GM12878 (cell line): Measurements from ENCODE around the gene ADAMTSL1. TPM values are rescaled to one million over a fixed set of nuclear protein-coding genes. Genes with fewer than 3 reads are reported as not detected.

ENCODE experiments used
- ATAC-seq: fragments of 200-7000 bp; cut with Tn5 transposase; 3 replicates; pipeline ENCODE4 v1.9.1; 2020; ENCODE audit warnings: mild to moderate bottlenecking, moderate library complexity
- BruUV-seq: library from RNA; stranded (reverse); fragments of 400-500 nt; replicated peaks from 2 replicates; lab custom pipeline; 2021; lab: Mats Ljungman, UMichigan
- CTCF ChIA-PET: fragments of 300-600 bp; sonication (Branson Sonifier 250); formaldehyde crosslinking; extraction: SDS; loops from one replicate; lab custom pipeline; 2021; ENCODE audit warnings: inconsistent platforms; lab: Yijun Ruan, JAX
- POLR2A ChIA-PET: fragments of 350-600 bp; formaldehyde crosslinking; extraction: SDS; loops from one replicate; lab custom pipeline; 2021; ENCODE audit warnings: inconsistent platforms; lab: Charles Lee
- RAD21 ChIA-PET: fragments of 300-600 bp; sonication (Branson Sonifier 250); formaldehyde crosslinking; loops from one replicate; lab custom pipeline; 2023; ENCODE audit warnings: antibody characterized with exemption; ENCODE audit not compliant: unreplicated experiment; lab: Charles Lee
- SMC1A ChIA-PET: fragments of 300-600 bp; sonication (Branson Sonifier 250); formaldehyde crosslinking; loops from one replicate; lab custom pipeline; 2023; ENCODE audit not compliant: unreplicated experiment, uncharacterized antibody; lab: Charles Lee
- DNase-seq: peaks from one replicate; pipeline ENCODE4 v3.0.0-alpha.2; 2011; ENCODE audit warnings: low read depth, low spot score
- FAIRE-seq: peaks from 3 replicates; lab custom pipeline; 2011; peaks lifted over from hg19 to GRCh38; lab: Jason Lieb, UNC
- H2AFZ ChIP-seq: 2 replicates; pipeline ENCODE4 v1.6.0; 2011; ENCODE audit warnings: low read depth, low read length, control low read depth; ENCODE audit not compliant: control insufficient read depth
- H3K27ac ChIP-seq: 2 replicates; pipeline ENCODE4 v1.5.1; 2011; ENCODE audit warnings: control low read depth; ENCODE audit not compliant: control insufficient read depth, insufficient read depth
- H3K27me3 ChIP-seq, 2 experiments: replicated peaks in 1 of 2; 2 replicates each; pipeline versions ENCODE4 v1.6.0 to v1.6.1; 2011; ENCODE audit warnings: low read length in 1 of 2; ENCODE audit not compliant: control insufficient read depth in 2 of 2, insufficient read depth in 2 of 2
- H3K36me3 ChIP-seq, 2 experiments: 2 replicates each; pipeline ENCODE4 v1.5.1; 2011; ENCODE audit warnings: low read length in 1 of 2; ENCODE audit not compliant: control insufficient read depth in 2 of 2, insufficient read depth in 2 of 2
- H3K4me1 ChIP-seq: 2 replicates; pipeline ENCODE4 v1.6.1; 2011; ENCODE audit warnings: mild to moderate bottlenecking, low read length, moderate library complexity, mixed read lengths; ENCODE audit not compliant: control insufficient read depth, insufficient read depth
- H3K4me2 ChIP-seq: 2 replicates; pipeline ENCODE4 v1.6.0; 2011; ENCODE audit warnings: control low read depth; ENCODE audit not compliant: control insufficient read depth, insufficient read depth
- H3K4me3 ChIP-seq: fragments of 200-600 bp; sonication (generic); 2 replicates; pipeline ENCODE4 v1.5.1; 2016
- H3K79me2 ChIP-seq: 2 replicates; pipeline ENCODE4 v1.6.0; 2011; ENCODE audit warnings: low read length; ENCODE audit not compliant: control insufficient read depth, insufficient read depth
- H3K9ac ChIP-seq: 2 replicates; pipeline ENCODE4 v1.8.0; 2011; ENCODE audit warnings: low read length, control low read depth, mixed read lengths; ENCODE audit not compliant: control insufficient read depth, insufficient read depth
- H3K9me3 ChIP-seq: replicated peaks from 3 replicates; pipeline ENCODE4 v1.5.1; 2011; ENCODE audit warnings: mild to moderate bottlenecking, low read length; ENCODE audit not compliant: control insufficient read depth, insufficient read depth
- H4K20me1 ChIP-seq: 2 replicates; pipeline ENCODE4 v1.6.0; 2011; ENCODE audit not compliant: control insufficient read depth, insufficient read depth
- CHD4 ChIP-seq: fragments of 200-600 bp; sonication (generic); IDR thresholded peaks from 2 replicates; pipeline ENCODE4 v1.6.1; 2016; ENCODE audit warnings: mild to moderate bottlenecking
- EZH2 ChIP-seq: IDR thresholded peaks from 2 replicates; pipeline ENCODE4 v1.6.1; 2012; ENCODE audit warnings: low read depth, mild to moderate bottlenecking, control low read depth, inconsistent platforms, low read length, borderline replicate concordance; ENCODE audit not compliant: control insufficient read depth
- FOS ChIP-seq: IDR thresholded peaks from 3 replicates; pipeline ENCODE4 v1.6.1; 2011; ENCODE audit warnings: borderline replicate concordance; ENCODE audit not compliant: insufficient read length; ENCODE audit errors: extremely low read depth
- NFYA ChIP-seq: IDR thresholded peaks from 2 replicates; pipeline ENCODE4 v1.6.1; 2011; ENCODE audit warnings: low read depth, mild to moderate bottlenecking, low read length, improper control_type of control experiment, borderline replicate concordance
- PAX5 ChIP-seq: IDR thresholded peaks from 2 replicates; pipeline ENCODE4 v1.6.1; 2011; ENCODE audit warnings: low read depth, low read length, borderline replicate concordance
- RB1 ChIP-seq: fragments of 450-650 bp; formaldehyde crosslinking; IDR thresholded peaks from 2 replicates; pipeline ENCODE4 v1.6.1; 2017; ENCODE audit warnings: mild to moderate bottlenecking, borderline replicate concordance
- SMAD5 ChIP-seq: IDR thresholded peaks from 2 replicates; pipeline ENCODE4 v1.6.1; 2016; ENCODE audit warnings: antibody characterized with exemption, low read depth
- TAF1 ChIP-seq: IDR thresholded peaks from 2 replicates; pipeline ENCODE4 v1.6.1; 2011; ENCODE audit warnings: mild to moderate bottlenecking, low read depth, low read length, borderline replicate concordance
- ZNF622 ChIP-seq: fragments of 450-650 bp; IDR thresholded peaks from 2 replicates; pipeline ENCODE4 v1.6.1; 2017; ENCODE audit warnings: mild to moderate bottlenecking, inconsistent platforms
- whole genome bisulfite sequencing: methylation state at CpG from one replicate; pipeline ENCODE4 v1.1.6; 2016; ENCODE audit warnings: low lambda C conversion rate; ENCODE audit not compliant: insufficient replicate concordance, insufficient coverage; ENCODE audit errors: missing lambda C conversion rate; 5-methylcytosine and 5-hydroxymethylcytosine counted together
- in situ Hi-C: fragments of 300-500 bp; cut with MboI; formaldehyde crosslinking; loops from 9 replicates; pipeline ENCODE4 v1.14.3; 2018; ENCODE audit warnings: mixed read lengths
- intact Hi-C: fragments of 100-400 bp; cut with micrococcal nuclease; formaldehyde crosslinking; loops from one replicate; pipeline ENCODE4 v1.14.2; 2022; ENCODE audit not compliant: unreplicated experiment
- polyA plus RNA-seq, 11 experiments: library from polyadenylated mRNA; depleted of rRNA in 4 of 11; unstranded in 6 of 11; stranded (reverse) in 5 of 11; fragments of >200 nt; fragmentation: Nextera tagmentation in 4 of 11; fragmentation: Illumina TruSeq in 1 of 11; extraction: Ambion mirVana in 4 of 11; extraction: Trizol in 1 of 11; gene quantifications; 1 replicate in 1 of 11; 2 replicates in 10 of 11; pipeline versions ENCODE4 v1.2.1 to v1.2.3, GENCODE V29; 2011 to 2016; ENCODE audit warnings: inconsistent platforms in 2 of 11, missing spikeins in 2 of 11, low read depth in 1 of 11
- total RNA-seq, 4 experiments: library from RNA; depleted of rRNA in 3 of 4; stranded (reverse); fragments of >200 nt in 3 of 4; fragmentation: Illumina TruSeq in 1 of 4; extraction: Trizol in 1 of 4; gene quantifications; 2 replicates each; pipeline versions ENCODE4 v1.2.1 to v1.2.3, GENCODE V29; 2013 to 2021
- TF ChIP-seq, protein P1 (sequence below): fragments of 150-350 bp; IDR thresholded peaks from 2 replicates; pipeline ENCODE4 v1.6.1; 2016; ENCODE audit warnings: low read depth, low read length

The ADAMTSL1 gene
- total and polyA plus RNA-seq, 10 of the 15 experiments (the other 5 are each of a cell fraction or from before 2014, with no cell fraction given): 0.01 to 0.10 (median 0.07) TPM; not detected in 6

GRCh38 chr9:18865542-18865941, 391.6 kb downstream of the ADAMTSL1 start:
- H3K9ac ChIP-seq: no peak overlapping the region
- TF ChIP-seq RB1 (no peak), PAX5 (no peak), CHD4 (no peak), FOS (no peak), TAF1 (no peak), SMAD5 (no peak), EZH2 (no peak), NFYA (no peak), ZNF622 (no peak)
- TF ChIP-seq, protein P1, sequence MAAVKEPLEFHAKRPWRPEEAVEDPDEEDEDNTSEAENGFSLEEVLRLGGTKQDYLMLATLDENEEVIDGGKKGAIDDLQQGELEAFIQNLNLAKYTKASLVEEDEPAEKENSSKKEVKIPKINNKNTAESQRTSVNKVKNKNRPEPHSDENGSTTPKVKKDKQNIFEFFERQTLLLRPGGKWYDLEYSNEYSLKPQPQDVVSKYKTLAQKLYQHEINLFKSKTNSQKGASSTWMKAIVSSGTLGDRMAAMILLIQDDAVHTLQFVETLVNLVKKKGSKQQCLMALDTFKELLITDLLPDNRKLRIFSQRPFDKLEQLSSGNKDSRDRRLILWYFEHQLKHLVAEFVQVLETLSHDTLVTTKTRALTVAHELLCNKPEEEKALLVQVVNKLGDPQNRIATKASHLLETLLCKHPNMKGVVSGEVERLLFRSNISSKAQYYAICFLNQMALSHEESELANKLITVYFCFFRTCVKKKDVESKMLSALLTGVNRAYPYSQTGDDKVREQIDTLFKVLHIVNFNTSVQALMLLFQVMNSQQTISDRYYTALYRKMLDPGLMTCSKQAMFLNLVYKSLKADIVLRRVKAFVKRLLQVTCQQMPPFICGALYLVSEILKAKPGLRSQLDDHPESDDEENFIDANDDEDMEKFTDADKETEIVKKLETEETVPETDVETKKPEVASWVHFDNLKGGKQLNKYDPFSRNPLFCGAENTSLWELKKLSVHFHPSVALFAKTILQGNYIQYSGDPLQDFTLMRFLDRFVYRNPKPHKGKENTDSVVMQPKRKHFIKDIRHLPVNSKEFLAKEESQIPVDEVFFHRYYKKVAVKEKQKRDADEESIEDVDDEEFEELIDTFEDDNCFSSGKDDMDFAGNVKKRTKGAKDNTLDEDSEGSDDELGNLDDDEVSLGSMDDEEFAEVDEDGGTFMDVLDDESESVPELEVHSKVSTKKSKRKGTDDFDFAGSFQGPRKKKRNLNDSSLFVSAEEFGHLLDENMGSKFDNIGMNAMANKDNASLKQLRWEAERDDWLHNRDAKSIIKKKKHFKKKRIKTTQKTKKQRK: no peak
- SMC1A ChIA-PET: no interaction called here
- intact Hi-C loops: no loop called here
- BruUV-seq: no TSS peak
- RAD21 ChIA-PET: no interaction called here
- DNase-seq (no peak), FAIRE-seq (no peak), ATAC-seq (no peak)
- no peaks in the 10 kb centered on the region for H3K36me3 ChIP-seq
- no peaks in the 10 kb centered on the region for H3K27me3 ChIP-seq
- in situ Hi-C loops: no loop called here
- H3K27ac ChIP-seq: no peak overlapping the region
- H3K4me3 ChIP-seq: no peak overlapping the region
- no peak overlapping the region for H3K4me2 ChIP-seq
- no peaks in the 10 kb centered on the region for H3K79me2 ChIP-seq
- H2AFZ ChIP-seq: no peak overlapping the region
- POLR2A ChIA-PET: no interaction called here
- no peaks in the 10 kb centered on the region for H4K20me1 ChIP-seq
- H3K9me3 ChIP-seq: no peaks in the 10 kb centered on the region; the same call in 2 of the 3 replicates
- whole genome bisulfite sequencing: 59% methylated on average over 3 of the region's 3 CpGs
- no peaks in the 10 kb centered on the region for H3K4me1 ChIP-seq
- CTCF ChIA-PET: no interaction called here
